SKM-1 (cell line): ENCODE measurements around the gene CD2AP.
"Not testable (repeated sequence)": the region's sequence is repeated elsewhere in the genome, so short reads cannot be mapped to it uniquely, and the experiment has no call there.

Experiments
- DNase-seq: peaks from one replicate; lab custom pipeline; 2025; ENCODE audit not compliant: unreplicated experiment; lab: John Stamatoyannopoulos, UW

CD2AP gene

GRCh38 chr6:47477497-47478232 is at the start of gene CD2AP:
Gene CD2AP, plus strand, starts transcription at chr6:47477789. Its CDS starts 456 bp downstream, at chr6:47478245.
- peak; percentile 57 for DNase-seq

- no peak for DNase-seq
These were observed 49.3 kb upstream of the CD2AP start for GRCh38 chr6:47428288-47428687.

GRCh38 chr6:47428746-47429664 is 48.6 kb upstream of the CD2AP start:
- DNase-seq: no peak

- no peak for DNase-seq
These were observed 43.0 kb upstream of the CD2AP start for GRCh38 chr6:47434372-47435253.

- DNase-seq: no peak
These were observed 42.4 kb upstream of the CD2AP start for GRCh38 chr6:47435254-47435612.

GRCh38 chr6:47437592-47437991 is 40.0 kb upstream of the CD2AP start:
- DNase-seq: no peak

GRCh38 chr6:47438481-47439347 is 38.9 kb upstream of the CD2AP start:
- DNase-seq: peak; percentile 20

- DNase-seq: no peak
These were observed 38.3 kb upstream of the CD2AP start for GRCh38 chr6:47439348-47439668.

- DNase-seq: no peak
These were observed 36.9 kb upstream of the CD2AP start for GRCh38 chr6:47440719-47441118.

GRCh38 chr6:47444964-47445363 is 32.6 kb upstream of the CD2AP start:
- not testable (repeated sequence) for DNase-seq

GRCh38 chr6:47446669-47447330 is 30.8 kb upstream of the CD2AP start:
- no peak for DNase-seq

GRCh38 chr6:47447722-47448121 is 29.9 kb upstream of the CD2AP start:
- no peak for DNase-seq

GRCh38 chr6:47451162-47451561 is 26.4 kb upstream of the CD2AP start:
- DNase-seq: no peak

- no peak for DNase-seq
These were observed 24.7 kb upstream of the CD2AP start for GRCh38 chr6:47452899-47453298.

- no peak for DNase-seq
These were observed 24.1 kb upstream of the CD2AP start for GRCh38 chr6:47453372-47453936.

GRCh38 chr6:47454713-47455396 is 22.7 kb upstream of the CD2AP start:
- no peak for DNase-seq

GRCh38 chr6:47455533-47456209 is 21.9 kb upstream of the CD2AP start:
- no peak for DNase-seq

GRCh38 chr6:47456536-47456975 is 21.0 kb upstream of the CD2AP start:
- no peak for DNase-seq
